Embryonic facial prominence (tissue), 1 donor: ENCODE measurements around the gene MGST1.

Experiments
- DNase-seq: peaks from one replicate; pipeline ENCODE4 v3.0.0-alpha.2; 2016; ENCODE audit errors: extremely low spot score

The MGST1 gene

GRCh38 chr12:16347391-16348298, at the start of gene MGST1:
Gene MGST1 (plus strand): TSS chr12:16347645. CDS start chr12:16354253, 6,608 bp downstream.
- DNase-seq, result peak; percentile 25

- DNase-seq, result no peak
Observed at GRCh38 chr12:16299403-16299802, 48.0 kb upstream of the MGST1 start.

- no peak for DNase-seq
Observed at GRCh38 chr12:16300122-16300521, 47.3 kb upstream of the MGST1 start.

- peak; percentile 48 for DNase-seq
Observed at GRCh38 chr12:16300736-16301135, 46.7 kb upstream of the MGST1 start.

- DNase-seq, result no peak
Observed at GRCh38 chr12:16303939-16304338, 43.5 kb upstream of the MGST1 start.

GRCh38 chr12:16307856-16308475, 39.5 kb upstream of the MGST1 start:
- DNase-seq, result no peak

- DNase-seq, result no peak
Observed at GRCh38 chr12:16310934-16311333, 36.5 kb upstream of the MGST1 start.

- no peak for DNase-seq
Observed at GRCh38 chr12:16323010-16323409, 24.4 kb upstream of the MGST1 start.

GRCh38 chr12:16323638-16324037, 23.8 kb upstream of the MGST1 start:
- no peak for DNase-seq

GRCh38 chr12:16324272-16324671, 23.2 kb upstream of the MGST1 start:
- no peak for DNase-seq

GRCh38 chr12:16324772-16325171, 22.7 kb upstream of the MGST1 start:
- no peak for DNase-seq

- DNase-seq, result no peak
Observed at GRCh38 chr12:16325426-16325825, 22.0 kb upstream of the MGST1 start.

- no peak for DNase-seq
Observed at GRCh38 chr12:16327963-16328362, 19.5 kb upstream of the MGST1 start.

GRCh38 chr12:16329594-16329993, 17.9 kb upstream of the MGST1 start:
- no peak for DNase-seq

GRCh38 chr12:16330560-16330959, 16.9 kb upstream of the MGST1 start:
- DNase-seq, result no peak

- no peak for DNase-seq
Observed at GRCh38 chr12:16331998-16332397, 15.4 kb upstream of the MGST1 start.

GRCh38 chr12:16335838-16336237, 11.6 kb upstream of the MGST1 start:
- no peak for DNase-seq

GRCh38 chr12:16344269-16344668, 3.2 kb upstream of the MGST1 start:
- no peak for DNase-seq

GRCh38 chr12:16345105-16345504, 2.3 kb upstream of the MGST1 start:
- DNase-seq, result no peak

GRCh38 chr12:16346958-16347357, 487 bp upstream of the MGST1 start:
- no peak for DNase-seq

- DNase-seq, result no peak
Observed at GRCh38 chr12:16348435-16349130, 1.1 kb downstream of the MGST1 start.

- no peak for DNase-seq
Observed at GRCh38 chr12:16349131-16349460, 1.7 kb downstream of the MGST1 start.

GRCh38 chr12:16350682-16351081, 3.2 kb downstream of the MGST1 start:
- no peak for DNase-seq
